CD14-positive monocyte (primary cell): ENCODE measurements around the gene PCCA. TPM values are rescaled to one million over a fixed set of nuclear protein-coding genes. Genes with fewer than 3 reads are reported as not detected.

ENCODE experiments used
- DNase-seq, 3 donors: peaks; one replicate each; pipeline ENCODE4 v3.0.0-alpha.2; 2011 to 2022
- H2AFZ ChIP-seq: 2 replicates; pipeline ENCODE4 v1.6.0; 2012; ENCODE audit warnings: mild to moderate bottlenecking, low read depth, low read length, inconsistent platforms; ENCODE audit not compliant: insufficient read depth, poor library complexity, severe bottlenecking
- H3K27ac ChIP-seq, 2 donors: 1 replicate in 1 of 2; 2 replicates in 1 of 2; pipeline ENCODE4 v1.5.1; 2012 to 2013; ENCODE audit warnings: low read length in 2 of 2, control low read depth in 1 of 2, inconsistent platforms in 1 of 2, low read depth in 1 of 2, mild to moderate bottlenecking in 1 of 2
- H3K27me3 ChIP-seq, 2 donors: one replicate each; pipeline versions ENCODE4 v1.6.0 to v1.6.1; 2011 to 2013; ENCODE audit warnings: low read length in 2 of 2; ENCODE audit not compliant: control insufficient read depth in 2 of 2, insufficient read depth in 2 of 2
- H3K36me3 ChIP-seq, 2 donors: replicated peaks in 1 of 2; 1 replicate in 1 of 2; 2 replicates in 1 of 2; pipeline versions ENCODE4 v1.5.1 to v1.6.1; 2012 to 2013; ENCODE audit warnings: low read length in 2 of 2, control low read depth in 1 of 2, inconsistent platforms in 1 of 2, mild to moderate bottlenecking in 1 of 2; ENCODE audit not compliant: insufficient read depth in 2 of 2, control insufficient read depth in 1 of 2
- H3K4me1 ChIP-seq, 2 donors: 1 replicate in 1 of 2; 2 replicates in 1 of 2; pipeline versions ENCODE4 v1.5.1 to v1.6.1; 2012 to 2013; ENCODE audit warnings: low read length in 2 of 2, control low read depth in 1 of 2, inconsistent platforms in 1 of 2, mild to moderate bottlenecking in 1 of 2, moderate library complexity in 1 of 2; ENCODE audit not compliant: insufficient read depth in 2 of 2, control insufficient read depth in 1 of 2
- H3K4me2 ChIP-seq: replicated peaks from 2 replicates; pipeline ENCODE3; 2012; ENCODE audit warnings: low read length, moderate library complexity, mild to moderate bottlenecking; ENCODE audit not compliant: poor library complexity, severe bottlenecking; ENCODE audit errors: extremely low read depth
- H3K4me3 ChIP-seq, 3 experiments: fragments of 200-600 bp in 1 of 3; sonication (generic) in 1 of 3; replicated peaks in 1 of 3; 1 replicate in 2 of 3; 2 replicates in 1 of 3; pipeline ENCODE4 v1.5.1; 2011 to 2013; ENCODE audit warnings: low read length in 3 of 3, mild to moderate bottlenecking in 3 of 3, control low read depth in 2 of 3, low read depth in 2 of 3, inconsistent platforms in 1 of 3, moderate library complexity in 1 of 3
- H3K79me2 ChIP-seq: 2 replicates; pipeline ENCODE4 v1.6.0; 2012; ENCODE audit warnings: mild to moderate bottlenecking, control low read depth, inconsistent platforms, low read length, moderate library complexity; ENCODE audit not compliant: insufficient read depth
- H3K9ac ChIP-seq: 2 replicates; pipeline ENCODE4 v1.6.0; 2017; ENCODE audit warnings: low read length, mild to moderate bottlenecking; ENCODE audit not compliant: insufficient read depth, poor library complexity, severe bottlenecking
- H3K9me3 ChIP-seq, 2 donors: replicated peaks in 1 of 2; 1 replicate in 1 of 2; 2 replicates in 1 of 2; pipeline versions ENCODE4 v1.5.1 to v1.6.1; 2012 to 2013; ENCODE audit warnings: low read length in 2 of 2, control low read depth in 1 of 2; ENCODE audit not compliant: control insufficient read depth in 1 of 2, insufficient read depth in 1 of 2
- H4K20me1 ChIP-seq: 2 replicates; pipeline ENCODE4 v1.6.0; 2012; ENCODE audit warnings: mild to moderate bottlenecking, low read length, control low read depth, moderate library complexity; ENCODE audit not compliant: insufficient read depth
- H3K27ac Mint-ChIP-seq, 7 donors: one replicate each; pipeline ENCODE4 v1.8.0; 2020; ENCODE audit warnings: mild to moderate bottlenecking in 7 of 7, mixed read lengths in 7 of 7, moderate library complexity in 6 of 7, inconsistent platforms in 2 of 7
- H3K27me3 Mint-ChIP-seq, 3 donors: one replicate each; pipeline ENCODE4 v1.8.0; 2021 to 2022; ENCODE audit warnings: low read depth in 3 of 3, mild to moderate bottlenecking in 3 of 3, mixed read lengths in 3 of 3, moderate library complexity in 3 of 3, inconsistent platforms in 1 of 3
- H3K36me3 Mint-ChIP-seq, 2 donors: one replicate each; pipeline ENCODE4 v1.8.0; 2020; ENCODE audit warnings: mixed read lengths in 2 of 2, inconsistent platforms in 1 of 2, mild to moderate bottlenecking in 1 of 2
- H3K4me1 Mint-ChIP-seq: one replicate; pipeline ENCODE4 v1.8.0; 2020; ENCODE audit warnings: mild to moderate bottlenecking, mixed read lengths
- H3K4me3 Mint-ChIP-seq, 2 donors: one replicate each; pipeline ENCODE4 v1.8.0; 2020; ENCODE audit warnings: mild to moderate bottlenecking in 2 of 2, mixed read lengths in 2 of 2, moderate library complexity in 1 of 2
- H3K9me3 Mint-ChIP-seq, 7 donors: one replicate each; pipeline ENCODE4 v1.8.0; 2020 to 2022; ENCODE audit warnings: mixed read lengths in 7 of 7, mild to moderate bottlenecking in 6 of 7, moderate library complexity in 6 of 7, inconsistent platforms in 2 of 7
- WGBS: methylation state at CpG from one replicate; pipeline ENCODE4 v1.1.5; 2013; ENCODE audit warnings: missing lambda C conversion rate; ENCODE audit not compliant: insufficient coverage; 5-methylcytosine and 5-hydroxymethylcytosine counted together
- intact Hi-C, 2 donors: fragments of 100-400 bp; cut with micrococcal nuclease; formaldehyde crosslinking; loops; one replicate each; pipeline versions ENCODE4 v1.15.0 to v1.15.1; 2023
- polyA plus RNA-seq, 3 donors: library from polyadenylated mRNA; depleted of rRNA in 1 of 3; unstranded in 2 of 3; stranded (reverse) in 1 of 3; fragments of 300-500 nt in 2 of 3; fragments of >200 nt in 1 of 3; fragmentation: Illumina TruSeq in 2 of 3; gene quantifications; 1 replicate in 2 of 3; 2 replicates in 1 of 3; pipeline ENCODE4 v1.2.3, GENCODE V29; 2012 to 2021
- TF ChIP-seq, protein P1 (sequence below): fragments of 200-600 bp; IDR thresholded peaks from one replicate; pipeline ENCODE4 v1.8.0; 2022; ENCODE audit warnings: antibody characterized with exemption, mild to moderate bottlenecking

PCCA gene
- polyA plus RNA-seq, 3 donors, result 4.4 to 13.5 (median 11.9) TPM

DNA sequence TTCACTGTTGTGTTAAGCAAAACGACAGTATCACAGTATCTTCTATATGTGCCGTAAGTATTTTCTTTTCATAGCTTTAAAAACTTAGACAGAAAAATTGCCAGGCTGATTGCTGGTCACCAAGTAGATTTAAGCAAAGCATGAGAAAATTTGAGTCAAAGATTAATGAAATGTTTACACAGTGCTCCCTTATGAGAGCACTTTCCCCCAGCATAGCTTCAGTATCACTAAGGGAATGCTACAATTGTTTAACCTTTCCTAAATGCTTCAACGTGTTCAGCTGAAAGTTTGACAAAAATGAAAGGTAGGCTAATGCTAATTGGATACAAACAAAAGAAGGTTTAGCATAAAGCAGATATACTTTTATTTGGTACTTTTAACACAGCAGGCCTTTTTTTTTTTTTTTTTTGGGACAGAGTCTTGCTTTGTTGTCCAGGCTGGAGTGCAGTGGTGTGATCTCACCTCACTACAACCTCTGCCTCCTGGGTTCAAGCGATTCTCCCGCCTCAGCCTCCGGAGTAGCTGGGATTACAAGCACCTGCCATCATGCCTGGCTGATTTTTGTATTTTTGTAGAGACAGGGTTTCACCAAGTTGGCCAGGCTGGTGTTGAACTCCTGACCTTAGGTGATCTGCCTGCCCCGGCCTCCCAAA, 23.4 kb downstream of the PCCA start:
- 92% methylated on average over 2 of the region's 7 CpGs for WGBS
- TF ChIP-seq, protein P1, sequence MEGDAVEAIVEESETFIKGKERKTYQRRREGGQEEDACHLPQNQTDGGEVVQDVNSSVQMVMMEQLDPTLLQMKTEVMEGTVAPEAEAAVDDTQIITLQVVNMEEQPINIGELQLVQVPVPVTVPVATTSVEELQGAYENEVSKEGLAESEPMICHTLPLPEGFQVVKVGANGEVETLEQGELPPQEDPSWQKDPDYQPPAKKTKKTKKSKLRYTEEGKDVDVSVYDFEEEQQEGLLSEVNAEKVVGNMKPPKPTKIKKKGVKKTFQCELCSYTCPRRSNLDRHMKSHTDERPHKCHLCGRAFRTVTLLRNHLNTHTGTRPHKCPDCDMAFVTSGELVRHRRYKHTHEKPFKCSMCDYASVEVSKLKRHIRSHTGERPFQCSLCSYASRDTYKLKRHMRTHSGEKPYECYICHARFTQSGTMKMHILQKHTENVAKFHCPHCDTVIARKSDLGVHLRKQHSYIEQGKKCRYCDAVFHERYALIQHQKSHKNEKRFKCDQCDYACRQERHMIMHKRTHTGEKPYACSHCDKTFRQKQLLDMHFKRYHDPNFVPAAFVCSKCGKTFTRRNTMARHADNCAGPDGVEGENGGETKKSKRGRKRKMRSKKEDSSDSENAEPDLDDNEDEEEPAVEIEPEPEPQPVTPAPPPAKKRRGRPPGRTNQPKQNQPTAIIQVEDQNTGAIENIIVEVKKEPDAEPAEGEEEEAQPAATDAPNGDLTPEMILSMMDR, result no peak

DNA sequence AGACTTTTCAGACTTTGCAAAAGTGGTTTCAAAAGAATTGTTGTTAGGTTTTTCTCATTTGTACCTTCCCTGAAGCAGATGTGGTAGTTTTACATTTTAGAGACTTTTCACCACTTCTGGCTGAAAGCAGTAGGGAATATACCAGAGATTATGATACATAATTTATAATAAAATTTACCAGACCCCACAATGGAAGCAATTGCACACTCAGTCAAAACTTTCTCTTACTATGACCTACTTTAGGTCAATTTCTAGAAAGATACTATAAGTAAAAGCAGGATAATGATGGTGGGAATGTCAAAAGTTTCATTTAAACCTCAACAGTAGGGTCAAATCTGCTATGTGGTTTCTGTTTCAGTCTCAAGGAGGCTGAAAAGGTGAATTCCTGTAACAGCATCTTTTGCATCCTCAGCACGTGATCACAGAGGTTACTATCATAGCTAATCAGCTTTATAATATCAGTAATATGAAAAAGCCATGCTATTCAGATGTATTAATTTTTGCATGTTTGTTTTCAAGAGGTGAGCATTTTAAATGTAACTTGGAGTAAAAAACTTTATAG, 26.9 kb downstream of the PCCA start:
- TF ChIP-seq, protein P1, result no peak
- Histone ChIP-seq H3K36me3 (no peaks in the 10 kb centered on the region), H3K4me1 (no peaks in the 10 kb centered on the region), H4K20me1 (no peaks in the 10 kb centered on the region), H3K9ac (no peak overlapping the region), H3K27ac (no peak overlapping the region), H3K4me3 (no peak overlapping the region), H3K4me2 (no peak overlapping the region), H3K27me3 (no peaks in the 10 kb centered on the region), H3K9me3 (peaks cover 0 to 5% of the 10 kb centered on the region in 2 donors), H2AFZ (no peak overlapping the region), H3K79me2 (no peaks in the 10 kb centered on the region)
- intact Hi-C loops, result no loop called here
- Mint-ChIP-seq H3K4me1 (no peaks in the 10 kb centered on the region), H3K9me3 (peaks cover 0 to 11% (median 0%) of the 10 kb centered on the region in 7 donors), H3K27ac (no peak overlapping the region), H3K36me3 (peaks cover 24 to 30% of the 10 kb centered on the region in 2 donors), H3K27me3 (no peaks in the 10 kb centered on the region), H3K4me3 (no peak overlapping the region)
- WGBS, result no CpG with 5 or more reads among the region's 1 CpG
- DNase-seq, result no peak

More for the DNA sequence above, 23.4 kb downstream of the PCCA start:
- Mint-ChIP-seq H3K9me3 (no peaks in the 10 kb centered on the region), H3K36me3 (peaks cover 13 to 16% of the 10 kb centered on the region in 2 donors), H3K27me3 (peaks cover 0 to 3% (median 0%) of the 10 kb centered on the region in 3 donors), H3K27ac (peak overlapping the region in 1 of 7 donors; percentile 37), H3K4me3 (no peak overlapping the region), H3K4me1 (no peaks in the 10 kb centered on the region)
- H3K27me3 ChIP-seq, result no peaks in the 10 kb centered on the region
- H4K20me1 ChIP-seq, result no peaks in the 10 kb centered on the region
- no peaks in the 10 kb centered on the region for H3K36me3 ChIP-seq
- H3K27ac ChIP-seq, result no peak overlapping the region
- H3K9ac ChIP-seq, result no peak overlapping the region
- DNase-seq, result no peak
- no peaks in the 10 kb centered on the region for H3K9me3 ChIP-seq
- no peaks in the 10 kb centered on the region for H3K79me2 ChIP-seq
- H3K4me1 ChIP-seq, result no peaks in the 10 kb centered on the region
- no peak overlapping the region for H3K4me2 ChIP-seq
- intact Hi-C loops, result no loop called here
- H3K4me3 ChIP-seq, result no peak overlapping the region
- no peak overlapping the region for H2AFZ ChIP-seq
